ENCODE measurements around the gene PRDM1.
A peak's percentile ranks its signal among the peaks of the same experiment; 100 is the strongest.

The PRDM1 gene

DNA sequence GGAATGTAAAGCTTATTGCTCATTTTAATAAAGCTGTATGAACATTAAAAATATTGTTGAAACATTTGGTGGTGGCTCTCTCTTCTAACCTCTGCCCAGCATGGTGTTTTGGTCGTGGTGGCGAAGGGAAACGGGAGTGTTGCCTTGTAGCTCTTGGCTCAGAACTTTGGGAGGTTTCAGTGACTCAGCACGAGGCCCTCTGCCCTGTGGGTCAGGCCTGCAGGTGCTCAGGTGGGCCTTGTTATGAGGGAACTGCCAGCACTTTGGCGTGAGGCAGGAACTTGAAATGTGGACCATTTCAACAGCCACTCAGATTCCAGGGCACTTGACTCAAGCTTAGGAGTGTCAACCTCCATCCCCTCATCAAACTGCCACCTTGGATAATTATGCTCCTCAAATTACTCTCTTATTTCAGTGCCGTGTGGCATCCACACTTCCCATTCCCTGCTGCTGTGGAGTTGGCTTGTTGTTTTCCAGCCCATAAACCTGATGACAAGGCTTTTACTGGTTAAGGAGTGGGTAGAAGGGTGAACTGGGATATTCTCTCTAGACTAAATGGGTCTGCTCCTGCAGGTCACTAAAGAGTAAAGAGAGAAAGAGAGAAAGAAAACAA lies 36.3 kb downstream of the PRDM1 start:
- ChIA-PET POLR2A (no interaction called here), CTCF (no interaction called here)
- Histone ChIP-seq H3K4me1 (ENCODE audit: control insufficient read depth, insufficient read depth, low read length) (no peaks in the 10 kb centered on the region), H3K36me3 (ENCODE audit: control insufficient read depth in 2 of 2, insufficient read depth in 1 of 2, low read length in 2 of 2) (no peaks in the 10 kb centered on the region), H3K4me3 (ENCODE audit: low read depth, low read length) (no peak overlapping the region), H3K9me3 (ENCODE audit: control insufficient read depth, insufficient read depth, low read depth, low read length) (no peaks in the 10 kb centered on the region), H3K27ac (ENCODE audit: extremely low read depth, low read depth, low read length) (no peak overlapping the region)
- TF ChIP-seq FEZF1 (tag by site-specific recombination; IDR thresholded peaks at IDR 0.05) = peak; percentile 24; the same call in 1 of the 2 replicates
- TF ChIP-seq ZBTB20 (tag by site-specific recombination; IDR thresholded peaks at IDR 0.05) = peak; percentile 57; the same call in 1 of the 2 replicates
- TF ChIP-seq ZNF433 (tag by site-specific recombination; IDR thresholded peaks at IDR 0.05; ENCODE audit: low read depth) = no peak
- 0 out of 2 replicates have a peak, but pooled peaks have one; percentile 20 for TF ChIP-seq WT1 (tag by site-specific recombination; IDR thresholded peaks at IDR 0.05)
- peak; percentile 68 for TF ChIP-seq SP7 (tag by site-specific recombination; IDR thresholded peaks at IDR 0.05)

DNA sequence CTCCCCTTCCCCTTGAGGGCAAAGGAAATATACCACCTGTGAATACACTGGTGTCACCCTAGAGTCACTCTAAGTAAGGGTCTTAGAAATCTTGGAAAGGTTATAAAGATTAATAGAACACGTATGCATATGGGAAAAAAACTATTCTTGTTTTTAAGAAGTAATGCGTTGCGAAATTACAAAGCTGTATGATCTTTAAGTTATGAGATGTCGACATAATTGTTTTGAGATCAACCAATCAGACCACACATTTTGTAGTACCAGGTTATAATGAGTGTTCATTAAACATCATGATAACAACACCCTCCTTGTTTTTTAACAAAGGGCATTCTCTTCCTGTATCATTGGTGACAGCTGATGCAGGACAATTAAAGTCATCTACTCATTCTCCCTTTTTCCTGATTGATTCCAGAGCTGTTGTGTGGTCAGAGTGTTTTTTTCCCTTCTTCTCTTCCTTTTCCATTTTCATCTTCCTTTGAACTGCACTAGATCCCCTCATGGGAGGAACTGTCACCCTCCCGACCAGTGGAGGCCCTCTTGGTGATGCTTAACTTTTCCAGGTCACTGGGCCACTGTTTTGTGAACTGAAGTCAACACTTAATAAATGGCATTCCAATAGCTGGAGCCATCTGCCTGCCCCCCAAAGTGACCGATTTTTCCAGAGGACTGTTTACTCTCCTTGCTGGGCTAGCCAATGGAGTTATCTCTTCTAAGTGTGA lies 37.0 kb downstream of the PRDM1 start:
- no peaks in the 10 kb centered on the region for H3K4me1 ChIP-seq (ENCODE audit: control insufficient read depth, insufficient read depth, low read length)

More for the DNA sequence above, 37.0 kb downstream of the PRDM1 start:
- Histone ChIP-seq H3K27ac (ENCODE audit: extremely low read depth, low read depth, low read length) (no peak overlapping the region), H3K9me3 (ENCODE audit: control insufficient read depth, insufficient read depth, low read depth, low read length) (no peaks in the 10 kb centered on the region), H3K36me3 (ENCODE audit: control insufficient read depth in 2 of 2, insufficient read depth in 1 of 2, low read length in 2 of 2) (no peaks in the 10 kb centered on the region), H3K4me3 (ENCODE audit: low read depth, low read length) (no peak overlapping the region)
- TF ChIP-seq ZNF354C (tag by site-specific recombination; IDR thresholded peaks at IDR 0.05; ENCODE audit: borderline replicate concordance, low read depth) (no peak), MZF1 (tag by site-specific recombination; IDR thresholded peaks at IDR 0.05; ENCODE audit: borderline replicate concordance) (no peak), ZNF473 (tag by site-specific recombination; IDR thresholded peaks at IDR 0.05) (no peak), ZFP37 (tag by site-specific recombination; IDR thresholded peaks at IDR 0.05) (no peak), ZNF610 (tag by site-specific recombination; IDR thresholded peaks at IDR 0.05; ENCODE audit: borderline replicate concordance) (no peak), GLIS2 (tag by site-specific recombination; IDR thresholded peaks at IDR 0.05) (no peak), ZNF571 (tag by site-specific recombination; IDR thresholded peaks at IDR 0.05) (no peak), ZNF416 (tag by site-specific recombination; IDR thresholded peaks at IDR 0.05) (no peak), ZNF16 (tag by site-specific recombination; IDR thresholded peaks at IDR 0.05; ENCODE audit: low read depth) (no peak), SCRT2 (tag by site-specific recombination; IDR thresholded peaks at IDR 0.05) (no peak), ZNF248 (tag by site-specific recombination; IDR thresholded peaks at IDR 0.05) (no peak), ZNF112 (tag by site-specific recombination; IDR thresholded peaks at IDR 0.05) (no peak), ZNF510 (tag by site-specific recombination; IDR thresholded peaks at IDR 0.05; ENCODE audit: insufficient replicate concordance) (no peak), ZNF629 (tag by site-specific recombination; IDR thresholded peaks at IDR 0.05) (no peak), ZNF76 (tag by site-specific recombination; IDR thresholded peaks at IDR 0.05; ENCODE audit: borderline replicate concordance, low read depth) (no peak), ZNF10 (tag by site-specific recombination; IDR thresholded peaks at IDR 0.05) (no peak)
- TF ChIP-seq, protein P1, sequence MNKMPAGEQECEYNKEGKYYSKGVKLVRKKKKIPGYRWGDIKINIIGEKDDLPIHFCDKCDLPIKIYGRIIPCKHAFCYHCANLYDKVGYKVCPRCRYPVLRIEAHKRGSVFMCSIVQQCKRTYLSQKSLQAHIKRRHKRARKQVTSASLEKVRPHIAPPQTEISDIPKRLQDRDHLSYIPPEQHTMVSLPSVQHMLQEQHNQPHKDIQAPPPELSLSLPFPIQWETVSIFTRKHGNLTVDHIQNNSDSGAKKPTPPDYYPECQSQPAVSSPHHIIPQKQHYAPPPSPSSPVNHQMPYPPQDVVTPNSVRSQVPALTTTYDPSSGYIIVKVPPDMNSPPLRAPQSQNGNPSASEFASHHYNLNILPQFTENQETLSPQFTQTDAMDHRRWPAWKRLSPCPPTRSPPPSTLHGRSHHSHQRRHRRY (tag by site-specific recombination; IDR thresholded peaks at IDR 0.05) = no peak
- TF ChIP-seq, protein P2, sequence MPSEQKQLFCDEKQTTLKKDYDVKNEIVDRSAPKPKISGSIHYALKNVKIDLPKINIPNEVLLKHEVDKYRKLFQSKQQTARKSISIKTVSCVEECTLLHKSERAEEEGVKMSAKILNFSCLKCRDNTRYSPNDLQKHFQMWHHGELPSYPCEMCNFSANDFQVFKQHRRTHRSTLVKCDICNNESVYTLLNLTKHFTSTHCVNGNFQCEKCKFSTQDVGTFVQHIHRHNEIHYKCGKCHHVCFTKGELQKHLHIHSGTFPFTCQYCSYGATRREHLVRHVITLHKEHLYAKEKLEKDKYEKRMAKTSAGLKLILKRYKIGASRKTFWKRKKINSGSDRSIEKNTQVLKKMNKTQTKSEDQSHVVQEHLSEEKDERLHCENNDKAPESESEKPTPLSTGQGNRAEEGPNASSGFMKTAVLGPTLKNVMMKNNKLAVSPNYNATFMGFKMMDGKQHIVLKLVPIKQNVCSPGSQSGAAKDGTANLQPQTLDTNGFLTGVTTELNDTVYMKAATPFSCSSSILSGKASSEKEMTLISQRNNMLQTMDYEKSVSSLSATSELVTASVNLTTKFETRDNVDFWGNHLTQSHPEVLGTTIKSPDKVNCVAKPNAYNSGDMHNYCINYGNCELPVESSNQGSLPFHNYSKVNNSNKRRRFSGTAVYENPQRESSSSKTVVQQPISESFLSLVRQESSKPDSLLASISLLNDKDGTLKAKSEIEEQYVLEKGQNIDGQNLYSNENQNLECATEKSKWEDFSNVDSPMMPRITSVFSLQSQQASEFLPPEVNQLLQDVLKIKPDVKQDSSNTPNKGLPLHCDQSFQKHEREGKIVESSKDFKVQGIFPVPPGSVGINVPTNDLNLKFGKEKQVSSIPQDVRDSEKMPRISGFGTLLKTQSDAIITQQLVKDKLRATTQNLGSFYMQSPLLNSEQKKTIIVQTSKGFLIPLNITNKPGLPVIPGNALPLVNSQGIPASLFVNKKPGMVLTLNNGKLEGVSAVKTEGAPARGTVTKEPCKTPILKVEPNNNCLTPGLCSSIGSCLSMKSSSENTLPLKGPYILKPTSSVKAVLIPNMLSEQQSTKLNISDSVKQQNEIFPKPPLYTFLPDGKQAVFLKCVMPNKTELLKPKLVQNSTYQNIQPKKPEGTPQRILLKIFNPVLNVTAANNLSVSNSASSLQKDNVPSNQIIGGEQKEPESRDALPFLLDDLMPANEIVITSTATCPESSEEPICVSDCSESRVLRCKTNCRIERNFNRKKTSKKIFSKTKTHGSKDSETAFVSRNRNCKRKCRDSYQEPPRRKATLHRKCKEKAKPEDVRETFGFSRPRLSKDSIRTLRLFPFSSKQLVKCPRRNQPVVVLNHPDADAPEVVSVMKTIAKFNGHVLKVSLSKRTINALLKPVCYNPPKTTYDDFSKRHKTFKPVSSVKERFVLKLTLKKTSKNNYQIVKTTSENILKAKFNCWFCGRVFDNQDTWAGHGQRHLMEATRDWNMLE (tag by site-specific recombination; conservative IDR thresholded peaks at IDR 0.05; ENCODE audit: low read depth) = no peak
- TF ChIP-seq, protein P3, sequence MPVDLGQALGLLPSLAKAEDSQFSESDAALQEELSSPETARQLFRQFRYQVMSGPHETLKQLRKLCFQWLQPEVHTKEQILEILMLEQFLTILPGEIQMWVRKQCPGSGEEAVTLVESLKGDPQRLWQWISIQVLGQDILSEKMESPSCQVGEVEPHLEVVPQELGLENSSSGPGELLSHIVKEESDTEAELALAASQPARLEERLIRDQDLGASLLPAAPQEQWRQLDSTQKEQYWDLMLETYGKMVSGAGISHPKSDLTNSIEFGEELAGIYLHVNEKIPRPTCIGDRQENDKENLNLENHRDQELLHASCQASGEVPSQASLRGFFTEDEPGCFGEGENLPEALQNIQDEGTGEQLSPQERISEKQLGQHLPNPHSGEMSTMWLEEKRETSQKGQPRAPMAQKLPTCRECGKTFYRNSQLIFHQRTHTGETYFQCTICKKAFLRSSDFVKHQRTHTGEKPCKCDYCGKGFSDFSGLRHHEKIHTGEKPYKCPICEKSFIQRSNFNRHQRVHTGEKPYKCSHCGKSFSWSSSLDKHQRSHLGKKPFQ (tag by site-specific recombination; IDR thresholded peaks at IDR 0.05) = no peak
- TF ChIP-seq, protein P4, sequence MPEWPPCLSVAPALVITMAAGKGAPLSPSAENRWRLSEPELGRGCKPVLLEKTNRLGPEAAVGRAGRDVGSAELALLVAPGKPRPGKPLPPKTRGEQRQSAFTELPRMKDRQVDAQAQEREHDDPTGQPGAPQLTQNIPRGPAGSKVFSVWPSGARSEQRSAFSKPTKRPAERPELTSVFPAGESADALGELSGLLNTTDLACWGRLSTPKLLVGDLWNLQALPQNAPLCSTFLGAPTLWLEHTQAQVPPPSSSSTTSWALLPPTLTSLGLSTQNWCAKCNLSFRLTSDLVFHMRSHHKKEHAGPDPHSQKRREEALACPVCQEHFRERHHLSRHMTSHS (tag by site-specific recombination; IDR thresholded peaks at IDR 0.05) = no peak
- ChIA-PET POLR2A (no interaction called here), CTCF (no interaction called here)
